NCI-H2196 (cell line): ENCODE results near the gene PDZD4.

Experiments used
- DNase-seq: peaks from one replicate; lab custom pipeline; 2025; ENCODE audit not compliant: unreplicated experiment; lab: John Stamatoyannopoulos, UW

PDZD4 gene

DNA sequence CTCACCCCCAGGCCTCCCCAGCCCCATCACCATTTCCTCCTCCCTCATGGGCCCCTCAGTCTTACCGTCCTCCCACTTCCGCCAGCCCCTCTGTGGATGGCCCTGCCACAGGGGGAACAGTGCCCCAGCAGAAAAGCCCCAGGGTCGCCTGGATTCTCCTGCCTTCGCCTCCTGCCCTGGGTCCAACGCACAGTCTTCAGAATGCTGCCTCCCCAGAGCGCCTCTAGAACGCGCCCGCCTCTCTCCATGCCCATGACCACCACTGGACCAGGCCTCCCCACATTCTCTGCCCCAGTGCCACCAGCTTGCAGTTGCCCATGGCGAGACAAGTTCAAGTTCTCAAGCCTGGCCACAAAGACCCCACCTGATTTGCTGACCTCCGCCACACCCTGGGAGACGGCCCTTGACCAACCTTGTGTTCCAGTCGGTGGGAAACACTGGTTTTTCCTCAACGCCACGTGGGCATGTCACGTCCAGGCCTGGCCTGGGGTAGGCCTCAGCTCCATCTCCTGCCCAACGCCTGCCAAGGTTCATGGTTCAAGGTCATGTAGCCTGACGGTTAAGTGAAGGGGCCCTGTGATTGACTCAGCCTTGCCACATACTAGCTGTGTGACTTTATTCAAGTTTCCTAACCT, 66.9 kb downstream of the PDZD4 start:
- no peak for DNase-seq

GRCh38 chrX:153762626-153763173, 67.6 kb downstream of the PDZD4 start:
- DNase-seq = no peak

- DNase-seq = no peak
These were observed 68.5 kb downstream of the PDZD4 start for GRCh38 chrX:153761863-153762262.

GRCh38 chrX:153755136-153755535, 75.2 kb downstream of the PDZD4 start:
- DNase-seq = no peak
